ENCODE data around the gene HS6ST3.
"Not testable (repeated sequence)": the region's sequence is repeated elsewhere in the genome, so short reads cannot be mapped to it uniquely, and the experiment has no call there.

HS6ST3 gene

GRCh38 chr13:96741779-96742178, 651.9 kb downstream of the HS6ST3 start:
- no peak for DNase-seq (ENCODE audit: low spot score)

- DNase-seq (ENCODE audit: low spot score), result no peak
These were observed 653.6 kb downstream of the HS6ST3 start for GRCh38 chr13:96743296-96744089.

GRCh38 chr13:96744367-96745331, 654.7 kb downstream of the HS6ST3 start:
- DNase-seq (ENCODE audit: low spot score), result no peak

- no peak for DNase-seq (ENCODE audit: low spot score)
These were observed 657.0 kb downstream of the HS6ST3 start for GRCh38 chr13:96746886-96747285.

- no peak for DNase-seq (ENCODE audit: low spot score)
These were observed 659.9 kb downstream of the HS6ST3 start for GRCh38 chr13:96749825-96750224.

- DNase-seq (ENCODE audit: low spot score), result no peak
These were observed 661.2 kb downstream of the HS6ST3 start for GRCh38 chr13:96751089-96751488.

GRCh38 chr13:96762876-96763275, 673.0 kb downstream of the HS6ST3 start:
- DNase-seq (ENCODE audit: low spot score), result no peak

GRCh38 chr13:96766306-96766705, 676.4 kb downstream of the HS6ST3 start:
- no peak for DNase-seq (ENCODE audit: low spot score)

GRCh38 chr13:96768524-96768923, 678.6 kb downstream of the HS6ST3 start:
- DNase-seq (ENCODE audit: low spot score), result no peak

GRCh38 chr13:96769874-96770273, 680.0 kb downstream of the HS6ST3 start:
- no peak for DNase-seq (ENCODE audit: low spot score)

GRCh38 chr13:96771486-96772367, 681.8 kb downstream of the HS6ST3 start:
- no peak for DNase-seq (ENCODE audit: low spot score)

- no peak for DNase-seq (ENCODE audit: low spot score)
These were observed 682.5 kb downstream of the HS6ST3 start for GRCh38 chr13:96772426-96772825.

- not testable (repeated sequence) for DNase-seq (ENCODE audit: low spot score)
These were observed 688.4 kb downstream of the HS6ST3 start for GRCh38 chr13:96778302-96778701.

- no peak for DNase-seq (ENCODE audit: low spot score)
These were observed 689.8 kb downstream of the HS6ST3 start for GRCh38 chr13:96779691-96780090.

- DNase-seq (ENCODE audit: low spot score), result no peak
These were observed 690.2 kb downstream of the HS6ST3 start for GRCh38 chr13:96780105-96780504.

GRCh38 chr13:96781141-96781540, 691.2 kb downstream of the HS6ST3 start:
- no peak for DNase-seq (ENCODE audit: low spot score)

- DNase-seq (ENCODE audit: low spot score), result no peak
These were observed 692.3 kb downstream of the HS6ST3 start for GRCh38 chr13:96782186-96782585.

- DNase-seq (ENCODE audit: low spot score), result no peak
These were observed 693.1 kb downstream of the HS6ST3 start for GRCh38 chr13:96783057-96783456.

- DNase-seq (ENCODE audit: low spot score), result no peak
These were observed 693.6 kb downstream of the HS6ST3 start for GRCh38 chr13:96783511-96783910.

GRCh38 chr13:96785986-96786385, 696.1 kb downstream of the HS6ST3 start:
- DNase-seq (ENCODE audit: low spot score), result no peak

GRCh38 chr13:96792188-96792587, 702.3 kb downstream of the HS6ST3 start:
- no peak for DNase-seq (ENCODE audit: low spot score)
